Mesothelial cell of epicardium (in vitro differentiated cells): ENCODE data around the gene SLC66A1. TPM values are rescaled to one million over a fixed set of nuclear protein-coding genes. Genes with fewer than 3 reads are reported as not detected.

Experiments used
- DNase-seq, 2 experiments: peaks; one replicate each; pipeline ENCODE4 v3.0.0; 2021; ENCODE audit warnings: low spot score in 2 of 2; ENCODE audit not compliant: unreplicated experiment in 2 of 2
- H3K27ac Mint-ChIP-seq: 2 replicates; pipeline ENCODE4 v1.8.0; 2021; ENCODE audit warnings: mixed read lengths
- H3K27me3 Mint-ChIP-seq: 2 replicates; pipeline ENCODE4 v1.8.0; 2021; ENCODE audit warnings: low read depth, mixed read lengths
- H3K36me3 Mint-ChIP-seq: 2 replicates; pipeline ENCODE4 v1.8.0; 2021; ENCODE audit warnings: mixed read lengths
- H3K4me1 Mint-ChIP-seq: 2 replicates; pipeline ENCODE4 v1.8.0; 2021; ENCODE audit warnings: mixed read lengths
- H3K4me3 Mint-ChIP-seq: 2 replicates; pipeline ENCODE4 v1.8.0; 2021; ENCODE audit warnings: mild to moderate bottlenecking, moderate library complexity, mixed read lengths
- H3K9me3 Mint-ChIP-seq: 2 replicates; pipeline ENCODE4 v1.8.0; 2021; ENCODE audit warnings: mixed read lengths
- total RNA-seq: library from RNA; stranded (reverse); gene quantifications from 3 replicates; pipeline ENCODE4 v1.2.1, GENCODE V29; 2021
- TF ChIP-seq, protein P1 (sequence below): fragments of 200-600 bp; sonication (generic); IDR thresholded peaks from one replicate; pipeline ENCODE4 v1.5.0; 2021; ENCODE audit warnings: antibody characterized with exemption; ENCODE audit not compliant: unreplicated experiment

The SLC66A1 gene
- total RNA-seq, 1 donor from 2014 or later = 20.9 TPM

DNA sequence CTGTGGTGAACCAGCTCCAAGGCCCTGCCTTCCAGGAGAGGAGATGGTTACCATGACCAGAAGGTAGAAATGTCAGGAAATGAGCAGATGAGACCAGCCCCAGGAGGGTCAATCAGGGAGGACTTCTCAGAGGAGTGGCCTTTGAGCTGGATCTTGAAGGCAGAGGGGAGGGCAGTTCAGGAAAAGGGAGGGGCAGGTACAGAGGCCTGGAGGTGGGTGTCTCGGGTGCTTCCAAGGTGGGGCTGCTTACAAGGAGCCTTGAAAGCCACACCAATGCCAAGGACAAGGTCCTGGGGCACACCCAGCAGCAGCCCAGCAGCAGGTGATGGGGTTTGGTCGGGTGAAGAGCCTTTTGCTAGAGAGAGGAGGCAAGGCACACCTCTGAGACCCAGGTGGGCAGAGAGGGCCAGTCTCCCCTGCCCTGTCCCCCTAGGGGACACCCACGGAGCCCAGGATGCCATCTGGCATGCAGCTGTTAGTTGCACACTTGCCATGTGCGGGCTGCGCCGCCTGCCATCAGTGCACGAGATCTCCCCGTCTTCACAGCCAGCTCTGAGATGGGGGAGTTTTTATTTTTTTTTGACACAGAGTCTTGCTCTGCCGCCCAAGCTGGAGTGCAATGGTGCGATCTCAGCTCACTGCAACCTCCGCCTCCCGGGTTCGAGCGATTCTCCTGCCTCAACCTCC is 18.5 kb downstream of the SLC66A1 start:
- H3K4me3 Mint-ChIP-seq = no peak overlapping the region
- peaks cover 12% of the 10 kb centered on the region for H3K36me3 Mint-ChIP-seq
- no peak for DNase-seq
- H3K27ac Mint-ChIP-seq = no peak overlapping the region
- no peaks in the 10 kb centered on the region for H3K27me3 Mint-ChIP-seq
- no peaks in the 10 kb centered on the region for H3K4me1 Mint-ChIP-seq
- TF ChIP-seq, protein P1, sequence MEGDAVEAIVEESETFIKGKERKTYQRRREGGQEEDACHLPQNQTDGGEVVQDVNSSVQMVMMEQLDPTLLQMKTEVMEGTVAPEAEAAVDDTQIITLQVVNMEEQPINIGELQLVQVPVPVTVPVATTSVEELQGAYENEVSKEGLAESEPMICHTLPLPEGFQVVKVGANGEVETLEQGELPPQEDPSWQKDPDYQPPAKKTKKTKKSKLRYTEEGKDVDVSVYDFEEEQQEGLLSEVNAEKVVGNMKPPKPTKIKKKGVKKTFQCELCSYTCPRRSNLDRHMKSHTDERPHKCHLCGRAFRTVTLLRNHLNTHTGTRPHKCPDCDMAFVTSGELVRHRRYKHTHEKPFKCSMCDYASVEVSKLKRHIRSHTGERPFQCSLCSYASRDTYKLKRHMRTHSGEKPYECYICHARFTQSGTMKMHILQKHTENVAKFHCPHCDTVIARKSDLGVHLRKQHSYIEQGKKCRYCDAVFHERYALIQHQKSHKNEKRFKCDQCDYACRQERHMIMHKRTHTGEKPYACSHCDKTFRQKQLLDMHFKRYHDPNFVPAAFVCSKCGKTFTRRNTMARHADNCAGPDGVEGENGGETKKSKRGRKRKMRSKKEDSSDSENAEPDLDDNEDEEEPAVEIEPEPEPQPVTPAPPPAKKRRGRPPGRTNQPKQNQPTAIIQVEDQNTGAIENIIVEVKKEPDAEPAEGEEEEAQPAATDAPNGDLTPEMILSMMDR = no peak
- H3K9me3 Mint-ChIP-seq = no peaks in the 10 kb centered on the region

- Mint-ChIP-seq H3K27ac (no peak overlapping the region), H3K27me3 (no peaks in the 10 kb centered on the region), H3K4me1 (no peaks in the 10 kb centered on the region), H3K9me3 (no peaks in the 10 kb centered on the region), H3K4me3 (no peak overlapping the region), H3K36me3 (peaks cover 12% of the 10 kb centered on the region)
- TF ChIP-seq, protein P1 = no peak
- no peak for DNase-seq
These were observed 19.2 kb downstream of the SLC66A1 start for GRCh38 chr1:19331262-19331878.

- TF ChIP-seq, protein P1 = no peak
- Mint-ChIP-seq H3K27ac (no peak overlapping the region), H3K4me3 (no peak overlapping the region), H3K9me3 (no peaks in the 10 kb centered on the region), H3K36me3 (peaks cover 8% of the 10 kb centered on the region), H3K27me3 (no peaks in the 10 kb centered on the region), H3K4me1 (no peaks in the 10 kb centered on the region)
- no peak for DNase-seq
These were observed 20.7 kb downstream of the SLC66A1 start for GRCh38 chr1:19332832-19333231.

- DNase-seq = no peak
- Mint-ChIP-seq H3K4me1 (peaks cover 8% of the 10 kb centered on the region), H3K9me3 (no peaks in the 10 kb centered on the region), H3K27ac (no peak overlapping the region), H3K27me3 (no peaks in the 10 kb centered on the region), H3K4me3 (no peak overlapping the region), H3K36me3 (peaks cover 4% of the 10 kb centered on the region)
- TF ChIP-seq, protein P1 = no peak
These were observed 21.6 kb downstream of the SLC66A1 start for GRCh38 chr1:19333587-19334354.

GRCh38 chr1:19336543-19336942 is 24.4 kb downstream of the SLC66A1 start:
- H3K36me3 Mint-ChIP-seq = peaks cover 4% of the 10 kb centered on the region
- no peaks in the 10 kb centered on the region for H3K9me3 Mint-ChIP-seq
- no peak for DNase-seq
- H3K27me3 Mint-ChIP-seq = no peaks in the 10 kb centered on the region
- H3K4me3 Mint-ChIP-seq = no peak overlapping the region
- H3K4me1 Mint-ChIP-seq = peaks cover 16% of the 10 kb centered on the region
- no peak overlapping the region for H3K27ac Mint-ChIP-seq
- TF ChIP-seq, protein P1 = no peak
